Measurements from ENCODE around the gene C17orf113. TPM values are rescaled to one million over a fixed set of nuclear protein-coding genes. Genes with fewer than 3 reads are reported as not detected.

The C17orf113 gene
- total and polyA plus RNA-seq, 2 donors (not counting 1 experiment from before 2014, with no cell fraction given), result 0.07 to 0.66 TPM

- TF ChIP-seq, protein P1, sequence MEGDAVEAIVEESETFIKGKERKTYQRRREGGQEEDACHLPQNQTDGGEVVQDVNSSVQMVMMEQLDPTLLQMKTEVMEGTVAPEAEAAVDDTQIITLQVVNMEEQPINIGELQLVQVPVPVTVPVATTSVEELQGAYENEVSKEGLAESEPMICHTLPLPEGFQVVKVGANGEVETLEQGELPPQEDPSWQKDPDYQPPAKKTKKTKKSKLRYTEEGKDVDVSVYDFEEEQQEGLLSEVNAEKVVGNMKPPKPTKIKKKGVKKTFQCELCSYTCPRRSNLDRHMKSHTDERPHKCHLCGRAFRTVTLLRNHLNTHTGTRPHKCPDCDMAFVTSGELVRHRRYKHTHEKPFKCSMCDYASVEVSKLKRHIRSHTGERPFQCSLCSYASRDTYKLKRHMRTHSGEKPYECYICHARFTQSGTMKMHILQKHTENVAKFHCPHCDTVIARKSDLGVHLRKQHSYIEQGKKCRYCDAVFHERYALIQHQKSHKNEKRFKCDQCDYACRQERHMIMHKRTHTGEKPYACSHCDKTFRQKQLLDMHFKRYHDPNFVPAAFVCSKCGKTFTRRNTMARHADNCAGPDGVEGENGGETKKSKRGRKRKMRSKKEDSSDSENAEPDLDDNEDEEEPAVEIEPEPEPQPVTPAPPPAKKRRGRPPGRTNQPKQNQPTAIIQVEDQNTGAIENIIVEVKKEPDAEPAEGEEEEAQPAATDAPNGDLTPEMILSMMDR (conservative IDR thresholded peaks at IDR 0.05 in 1 of 2, IDR thresholded peaks at IDR 0.05 in 1 of 2; ENCODE audit: low read depth in 1 of 2, low read length in 2 of 2), result no peak
- no peak for TF ChIP-seq EZH2 (IDR thresholded peaks at IDR 0.05; ENCODE audit: low read length, missing control alignments)
- no peaks in the 10 kb centered on the region for H3K79me2 ChIP-seq (ENCODE audit: control insufficient read depth, insufficient read depth, low read length)
- DNase-seq (ENCODE audit: low read depth in 2 of 2), result no peak
- H3K27ac ChIP-seq (ENCODE audit: insufficient read depth, low read length), result no peak overlapping the region
- no peak overlapping the region for H3K4me3 ChIP-seq (replicated peaks in 1 of 4; ENCODE audit: control extremely low read depth in 1 of 4, insufficient read depth in 1 of 4, low read depth in 3 of 4, low read length in 4 of 4)
- H3K9ac ChIP-seq (ENCODE audit: insufficient read depth, low read length), result no peak overlapping the region
- no peaks in the 10 kb centered on the region for H3K27me3 ChIP-seq (ENCODE audit: control insufficient read depth, insufficient read depth, low read length)
- no peak overlapping the region for H2AFZ ChIP-seq (ENCODE audit: low read length)
- H3K4me2 ChIP-seq (ENCODE audit: extremely low read depth, insufficient read depth, low read length), result no peak overlapping the region
- H3K4me1 ChIP-seq (ENCODE audit: control insufficient read depth, extremely low read depth, insufficient read depth, low read length), result no peaks in the 10 kb centered on the region
- no peaks in the 10 kb centered on the region for H4K20me1 ChIP-seq (ENCODE audit: control insufficient read depth, extremely low read depth, insufficient read depth, low read length)
- no peaks in the 10 kb centered on the region for H3K9me3 ChIP-seq (ENCODE audit: control insufficient read depth, insufficient read depth, low read depth, low read length)
- H3K36me3 ChIP-seq (ENCODE audit: control insufficient read depth, insufficient read depth, low read length), result peaks cover 9% of the 10 kb centered on the region
These were observed 62.0 kb downstream of the C17orf113 start for GRCh38 chr17:41988418-41988817.

Other genes with a start within 250 kb of the C17orf113 start
- 36.8 and 42.1 TPM in 2 replicates for gene P3H4, start 238.7 kb downstream of the C17orf113 start, total RNA-seq
- 29.1 and 37.0 TPM in 2 replicates for gene P3H4, start 238.7 kb downstream of the C17orf113 start, polyA plus RNA-seq
- 182 and 211 TPM in 2 replicates for gene FKBP10, start 237.6 kb downstream of the C17orf113 start, total RNA-seq
- gene FKBP10, start 237.6 kb downstream of the C17orf113 start, polyA plus RNA-seq, result 242 and 262 TPM in 2 replicates
- 61.9 and 88.1 TPM in 2 replicates for gene NT5C3B, start 214.4 kb downstream of the C17orf113 start, total RNA-seq
- gene NT5C3B, start 214.4 kb downstream of the C17orf113 start, polyA plus RNA-seq, result 83.5 and 101 TPM in 2 replicates
- 0.26 and 0.33 TPM in 2 replicates for gene KLHL10, start 212.8 kb downstream of the C17orf113 start, total RNA-seq
- gene KLHL10, start 212.8 kb downstream of the C17orf113 start, polyA plus RNA-seq, result 0.20 and 0.33 TPM in 2 replicates
- 24.4 and 28.2 TPM in 2 replicates for gene KLHL11, start 185.2 kb downstream of the C17orf113 start, total RNA-seq
- 8.1 and 8.7 TPM in 2 replicates for gene KLHL11, start 185.2 kb downstream of the C17orf113 start, polyA plus RNA-seq
- 108 and 312 TPM in 2 replicates for gene ACLY, start 131.7 kb downstream of the C17orf113 start, total RNA-seq
- gene ACLY, start 131.7 kb downstream of the C17orf113 start, polyA plus RNA-seq, result 225 and 241 TPM in 2 replicates
- 0.99 and 1.3 TPM in 2 replicates for gene ODAD4, start 120.0 kb downstream of the C17orf113 start, total RNA-seq
- 0.36 and 0.50 TPM in 2 replicates for gene ODAD4, start 120.0 kb downstream of the C17orf113 start, polyA plus RNA-seq
- 50.6 and 60.4 TPM in 2 replicates for gene CNP, start 83.8 kb downstream of the C17orf113 start, total RNA-seq
- gene CNP, start 83.8 kb downstream of the C17orf113 start, polyA plus RNA-seq, result 57.7 and 59.9 TPM in 2 replicates
- 59.6 and 78.8 TPM in 2 replicates for gene DNAJC7, start 33.2 kb downstream of the C17orf113 start, total RNA-seq
- 53.5 and 56.4 TPM in 2 replicates for gene DNAJC7, start 33.2 kb downstream of the C17orf113 start, polyA plus RNA-seq
- 18.8 and 19.8 TPM in 2 replicates for gene NKIRAS2, start 30.5 kb downstream of the C17orf113 start, total RNA-seq
- 36.0 and 37.7 TPM in 2 replicates for gene NKIRAS2, start 30.5 kb downstream of the C17orf113 start, polyA plus RNA-seq
- gene ZNF385C, start 47.9 kb upstream of the C17orf113 start, total RNA-seq, result under 0.01 TPM in 1 of 2 replicates, not detected in the other
- gene ZNF385C, start 47.9 kb upstream of the C17orf113 start, polyA plus RNA-seq, result 0.03 TPM in 1 of 2 replicates, not detected in the other
- 12.3 and 18.3 TPM in 2 replicates for gene DHX58, start 62.1 kb upstream of the C17orf113 start, total RNA-seq
- gene DHX58, start 62.1 kb upstream of the C17orf113 start, polyA plus RNA-seq, result 7.1 and 8.0 TPM in 2 replicates
- gene KAT2A, start 70.8 kb upstream of the C17orf113 start, total RNA-seq, result 7.4 and 7.8 TPM in 2 replicates
- 9.1 and 11.8 TPM in 2 replicates for gene KAT2A, start 70.8 kb upstream of the C17orf113 start, polyA plus RNA-seq
- gene HSPB9, start 72.2 kb upstream of the C17orf113 start, total RNA-seq, result not detected in 2 replicates
- gene HSPB9, start 72.2 kb upstream of the C17orf113 start, polyA plus RNA-seq, result not detected in 2 replicates
- 44.7 and 65.2 TPM in 2 replicates for gene RAB5C, start 104.4 kb upstream of the C17orf113 start, total RNA-seq
- 162 and 197 TPM in 2 replicates for gene RAB5C, start 104.4 kb upstream of the C17orf113 start, polyA plus RNA-seq
- gene KCNH4, start 130.5 kb upstream of the C17orf113 start, total RNA-seq, result not detected in 2 replicates
- gene KCNH4, start 130.5 kb upstream of the C17orf113 start, polyA plus RNA-seq, result 0.01 and 0.03 TPM in 2 replicates
- gene HCRT, start 134.9 kb upstream of the C17orf113 start, total RNA-seq, result not detected in 2 replicates
- not detected in 2 replicates for gene HCRT, start 134.9 kb upstream of the C17orf113 start, polyA plus RNA-seq
- 20.0 and 26.6 TPM in 2 replicates for gene GHDC, start 143.9 kb upstream of the C17orf113 start, total RNA-seq
- 6.1 and 6.7 TPM in 2 replicates for gene GHDC, start 143.9 kb upstream of the C17orf113 start, polyA plus RNA-seq
- gene STAT5B, start 225.8 kb upstream of the C17orf113 start, total RNA-seq, result 24.4 and 25.9 TPM in 2 replicates
- 18.0 and 29.6 TPM in 2 replicates for gene STAT5B, start 225.8 kb upstream of the C17orf113 start, polyA plus RNA-seq
- gene STAT5A, start 237.9 kb upstream of the C17orf113 start, total RNA-seq, result 26.2 and 28.4 TPM in 2 replicates
- 5.5 and 6.9 TPM in 2 replicates for gene STAT5A, start 237.9 kb upstream of the C17orf113 start, polyA plus RNA-seq